Left lung (tissue), 10 donors: ENCODE measurements around the gene PNPLA2. TPM values are rescaled to one million over a fixed set of nuclear protein-coding genes. Genes with fewer than 3 reads are reported as not detected.
A peak's percentile ranks its signal among the peaks of the same experiment; 100 is the strongest.

Experiments used
- ATAC-seq: fragments of 200-7000 bp; cut with Tn5 transposase; one replicate; pipeline ENCODE4 v1.9.1; 2020; ENCODE audit warnings: moderate library complexity
- DNase-seq, 4 donors: peaks; one replicate each; pipeline ENCODE4 v3.0.0-alpha.2; 2013 to 2020
- H3K27ac ChIP-seq, 2 donors: fragments of 200-600 bp; sonication (generic) in 1 of 2; one replicate each; pipeline versions ENCODE4 v1.5.0 to v1.8.0; 2020 to 2021
- H3K27me3 ChIP-seq, 2 donors: fragments of 200-600 bp; sonication (generic) in 1 of 2; one replicate each; pipeline versions ENCODE4 v1.5.0 to v1.8.0; 2020 to 2021
- H3K36me3 ChIP-seq, 2 donors: fragments of 200-600 bp; sonication (generic) in 1 of 2; one replicate each; pipeline versions ENCODE4 v1.5.0 to v1.8.0; 2020 to 2021
- H3K4me1 ChIP-seq, 2 donors: fragments of 200-600 bp; one replicate each; pipeline ENCODE4 v1.8.0; 2021
- H3K4me3 ChIP-seq, 2 donors: fragments of 200-600 bp; sonication (generic) in 1 of 2; one replicate each; pipeline versions ENCODE4 v1.5.0 to v1.8.0; 2020 to 2021; ENCODE audit warnings: mild to moderate bottlenecking in 1 of 2
- H3K9me3 ChIP-seq, 2 donors: fragments of 200-600 bp; sonication (generic) in 1 of 2; one replicate each; pipeline versions ENCODE4 v1.5.0 to v1.8.0; 2020 to 2021
- CTCF ChIP-seq, 2 donors: fragments of 200-600 bp; sonication (generic) in 1 of 2; IDR thresholded peaks; one replicate each; pipeline versions ENCODE4 v1.5.0 to v1.8.0; 2021; ENCODE audit warnings: antibody characterized with exemption in 2 of 2
- intact Hi-C, 2 donors: fragments of 100-400 bp; cut with DNase I; formaldehyde crosslinking; loops; one replicate each; pipeline versions ENCODE4 v1.11.2 to v1.14.2; 2022
- polyA plus RNA-seq, 6 donors: library from polyadenylated mRNA; unstranded; fragments of 120-200 nt; gene quantifications; one replicate each; pipeline ENCODE4 v1.2.1, GENCODE V29; 2013; ENCODE audit not compliant: insufficient read length in 6 of 6
- total RNA-seq, 2 donors: library from RNA; stranded (reverse); fragmentation: NEBNext Ultra II Directional; extraction: Animal tissue kit (Norgen Biotek cat#: 25700); gene quantifications; one replicate each; pipeline ENCODE4 v1.2.1, GENCODE V29; 2021
- donor health status: DM: no; HTN: yes; CAD: no.
- donor health status: DM: no; HTN: no; CAD: no.

Gene PNPLA2
- total and polyA plus RNA-seq, 8 donors, result 29.9 to 128 (median 40.4) TPM

- TF ChIP-seq CTCF (IDR thresholded peaks at IDR 0.05), result no peak
- Histone ChIP-seq H3K4me1 (peaks cover 49 to 93% of the 10 kb centered on the region in 2 donors), H3K9me3 (no peaks in the 10 kb centered on the region), H3K36me3 (peaks cover 0 to 11% of the 10 kb centered on the region in 2 donors), H3K27me3 (peaks cover 7 to 45% of the 10 kb centered on the region in 2 donors), H3K4me3 (peak overlapping the region; percentile 23 to 43), H3K27ac (peak overlapping the region; percentile 44 to 80)
- intact Hi-C loops, result no loop called here
- ATAC-seq, result peak; percentile 29
- peak in 2 of 4 donors; percentile 64 to 87 for DNase-seq
Observed at GRCh38 chr11:829176-829846, 10.6 kb downstream of the PNPLA2 start.

DNA sequence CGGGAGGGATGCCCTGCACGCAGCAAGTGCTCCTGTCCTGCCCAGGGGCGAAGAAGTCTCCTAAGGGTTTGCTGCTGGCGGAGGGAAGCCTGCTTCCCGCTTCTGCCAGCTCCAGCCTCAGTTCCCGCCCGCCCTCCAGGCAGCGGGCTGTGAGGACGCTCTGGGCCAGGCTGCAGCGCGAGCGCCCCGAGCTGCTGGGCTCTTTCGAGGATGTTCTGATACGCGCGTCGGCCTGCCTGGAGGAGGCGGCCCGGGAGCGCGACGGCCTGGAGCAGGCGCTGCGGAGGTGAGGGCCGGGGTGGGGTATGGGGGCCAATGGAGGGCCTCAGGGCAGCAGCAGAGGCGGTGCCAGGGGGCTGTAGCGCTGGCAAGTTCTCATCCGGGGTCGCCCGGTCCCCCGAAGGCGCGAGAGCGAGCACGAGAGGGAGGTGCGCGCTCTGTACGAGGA, 11.2 kb downstream of the PNPLA2 start:
- Histone ChIP-seq H3K27me3 (peaks cover 7 to 45% of the 10 kb centered on the region in 2 donors), H3K9me3 (no peaks in the 10 kb centered on the region), H3K36me3 (peaks cover 0 to 6% of the 10 kb centered on the region in 2 donors), H3K4me1 (peaks cover 54 to 93% of the 10 kb centered on the region in 2 donors), H3K27ac (peak overlapping the region in 1 of 2 donors; percentile 80), H3K4me3 (peak overlapping the region; percentile 23 to 43)
- intact Hi-C loops, result no loop called here
- no peak for TF ChIP-seq CTCF (IDR thresholded peaks at IDR 0.05)
- peak; percentile 0 for ATAC-seq
- DNase-seq, result peak in 1 of 4 donors; percentile 85

GRCh38 chr11:830295-831117, 11.8 kb downstream of the PNPLA2 start:
- H3K9me3 ChIP-seq, result no peaks in the 10 kb centered on the region
- peaks cover 57 to 94% of the 10 kb centered on the region in 2 donors for H3K4me1 ChIP-seq
- intact Hi-C loops, result no loop called here
- no peak overlapping the region for H3K27ac ChIP-seq
- H3K27me3 ChIP-seq, result peaks cover 7 to 45% of the 10 kb centered on the region in 2 donors
- H3K36me3 ChIP-seq, result no peaks in the 10 kb centered on the region
- peak overlapping the region; percentile 23 to 43 for H3K4me3 ChIP-seq
- DNase-seq (peak in 3 of 4 donors; percentile 72 to 93 (median 84)), ATAC-seq (peak; percentile 67)
- no peak for TF ChIP-seq CTCF (IDR thresholded peaks at IDR 0.05)

DNA sequence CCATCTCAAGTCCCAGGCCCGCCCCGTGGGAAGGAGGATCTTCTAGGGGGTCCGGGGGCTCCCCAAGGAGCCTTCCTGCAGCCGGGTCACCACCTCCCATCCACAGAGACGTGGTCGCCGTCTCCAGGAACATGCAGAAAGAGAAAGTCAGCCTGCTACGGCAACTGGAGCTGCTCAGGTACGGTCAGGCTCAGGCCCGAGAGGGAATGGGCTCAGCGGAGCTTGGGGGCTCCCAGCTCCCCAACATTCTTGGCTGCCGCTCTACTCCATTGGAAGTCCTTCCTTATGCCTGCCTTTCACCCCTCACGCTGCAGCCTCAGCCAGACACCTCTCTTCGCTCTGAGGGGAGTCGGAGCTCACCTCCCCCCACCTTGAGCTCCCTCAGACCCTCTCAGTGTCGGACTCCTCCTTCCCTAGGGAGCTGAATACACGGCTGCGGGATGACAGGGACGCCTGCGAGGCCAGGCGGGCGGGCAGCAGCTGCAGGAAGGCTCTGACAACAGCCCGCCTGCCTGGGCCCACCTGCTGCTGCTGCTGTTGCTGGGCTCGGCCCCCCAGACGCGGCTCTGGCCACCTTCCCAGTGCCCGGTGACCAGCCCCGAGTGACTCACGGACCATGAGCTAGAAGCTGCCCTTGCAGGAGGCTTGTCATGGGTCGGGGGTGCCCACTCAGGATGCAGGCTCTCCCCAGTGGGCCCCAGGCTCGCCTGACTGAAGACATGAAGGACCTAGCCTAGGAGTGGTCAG, 12.6 kb downstream of the PNPLA2 start:
- Histone ChIP-seq H3K4me1 (peaks cover 54 to 93% of the 10 kb centered on the region in 2 donors), H3K36me3 (peaks cover 0 to 6% of the 10 kb centered on the region in 2 donors), H3K27me3 (peaks cover 7 to 45% of the 10 kb centered on the region in 2 donors), H3K4me3 (peak overlapping the region in 1 of 2 donors; percentile 43), H3K9me3 (no peaks in the 10 kb centered on the region), H3K27ac (no peak overlapping the region)
- TF ChIP-seq CTCF (IDR thresholded peaks at IDR 0.05), result no peak
- intact Hi-C loops, result no loop called here
- ATAC-seq (no peak), DNase-seq (peak in 1 of 4 donors; percentile 71)
